Colonic mucosa (tissue), 4 donors: ENCODE measurements around the gene CMPK1. TPM values are rescaled to one million over a fixed set of nuclear protein-coding genes. Genes with fewer than 3 reads are reported as not detected.
"Not testable (repeated sequence)": the region's sequence is repeated elsewhere in the genome, so short reads cannot be mapped to it uniquely, and the experiment has no call there.

Experiments
- DNase-seq: peaks from one replicate; pipeline ENCODE4 v3.0.0-alpha.2; 2020
- H3K27ac ChIP-seq: fragments of 200-600 bp; one replicate; pipeline ENCODE4 v1.8.0; 2021
- H3K27me3 ChIP-seq: fragments of 200-600 bp; one replicate; pipeline ENCODE4 v1.8.0; 2021
- H3K36me3 ChIP-seq: fragments of 200-600 bp; one replicate; pipeline ENCODE4 v1.8.0; 2021
- H3K4me1 ChIP-seq: fragments of 200-600 bp; one replicate; pipeline ENCODE4 v1.8.0; 2021; ENCODE audit warnings: mild to moderate bottlenecking
- H3K4me3 ChIP-seq: fragments of 200-600 bp; one replicate; pipeline ENCODE4 v1.8.0; 2021
- H3K9ac ChIP-seq, 2 donors: one replicate each; pipeline ENCODE4 v1.7.0; 2013; ENCODE audit warnings: control low read depth in 2 of 2, low read depth in 2 of 2, low read length in 2 of 2
- H3K9me3 ChIP-seq: fragments of 200-600 bp; one replicate; pipeline ENCODE4 v1.8.0; 2021
- CTCF ChIP-seq: fragments of 200-600 bp; IDR thresholded peaks from one replicate; pipeline ENCODE4 v1.8.0; 2022; ENCODE audit warnings: antibody characterized with exemption, mild to moderate bottlenecking
- intact Hi-C: fragments of 100-400 bp; cut with DNase I; formaldehyde crosslinking; loops from one replicate; pipeline ENCODE4 v1.14.1; 2022
- total RNA-seq, 2 donors: library from RNA; stranded (reverse); fragmentation: NEBNext Ultra II Directional in 1 of 2; extraction: Animal tissue kit (Norgen Biotek cat#: 25700) in 1 of 2; gene quantifications; one replicate each; pipeline ENCODE4 v1.2.1, GENCODE V29; 2021
- donor health status: healthy.
- donor health status: DM: no; HTN: no; CAD: no.
- donor health status: DM: no; HTN: no; CAD: no.

CMPK1 gene
- total RNA-seq, 2 donors from 2014 or later: 172 to 254 TPM

GRCh38 chr1:47309427-47309826 lies 24.2 kb upstream of the CMPK1 start:
- Histone ChIP-seq H3K4me1 (no peaks in the 10 kb centered on the region), H3K27ac (no peak overlapping the region), H3K9ac (no peak overlapping the region), H3K4me3 (no peak overlapping the region), H3K27me3 (no peaks in the 10 kb centered on the region), H3K9me3 (no peaks in the 10 kb centered on the region), H3K36me3 (no peaks in the 10 kb centered on the region)
- intact Hi-C loops: no loop called here
- no peak for TF ChIP-seq CTCF
- no peak for DNase-seq

- peak; percentile 99 for DNase-seq
- peak within 1 kb of the TSS; percentile 70 for H3K4me3 ChIP-seq
- no peaks in the 10 kb centered on the region for H3K36me3 ChIP-seq
- H3K9me3 ChIP-seq: no peaks in the 10 kb centered on the region
- intact Hi-C loops: no loop called here
- peak within 1 kb of the TSS; percentile 57 to 67 for H3K9ac ChIP-seq
- TF ChIP-seq CTCF: no peak
- peak within 1 kb of the TSS; percentile 80 for H3K27ac ChIP-seq
- H3K4me1 ChIP-seq: no peaks in the 10 kb centered on the region
- no peaks in the 10 kb centered on the region for H3K27me3 ChIP-seq
Observed at GRCh38 chr1:47313915-47314664, 19.5 kb upstream of the CMPK1 start, which contains the start of gene STIL. Gene STIL, minus strand, starts transcription at chr1:47314147. Its CDS starts 3,828 bp downstream, at chr1:47310319.

GRCh38 chr1:47317841-47318240 lies 15.7 kb upstream of the CMPK1 start:
- DNase-seq: no peak
- Histone ChIP-seq H3K27ac (no peak overlapping the region), H3K4me1 (no peaks in the 10 kb centered on the region), H3K9ac (no peak overlapping the region), H3K9me3 (no peaks in the 10 kb centered on the region), H3K36me3 (no peaks in the 10 kb centered on the region), H3K4me3 (no peak overlapping the region), H3K27me3 (no peaks in the 10 kb centered on the region)
- intact Hi-C loops: no loop called here
- no peak for TF ChIP-seq CTCF

GRCh38 chr1:47319968-47320367 lies 13.6 kb upstream of the CMPK1 start:
- DNase-seq: not testable (repeated sequence)

GRCh38 chr1:47323599-47324031 lies 10.0 kb upstream of the CMPK1 start:
- peak overlapping the region in 1 of 2 donors; percentile 4 for H3K9ac ChIP-seq
- intact Hi-C loops: no loop called here
- peak overlapping the region; percentile 70 for H3K27ac ChIP-seq
- H3K4me3 ChIP-seq: no peak overlapping the region
- no peaks in the 10 kb centered on the region for H3K9me3 ChIP-seq
- peak; percentile 59 for DNase-seq
- H3K4me1 ChIP-seq: no peaks in the 10 kb centered on the region
- TF ChIP-seq CTCF: no peak
- H3K27me3 ChIP-seq: no peaks in the 10 kb centered on the region
- H3K36me3 ChIP-seq: no peaks in the 10 kb centered on the region

More at GRCh38 chr1:47319968-47320367, 13.6 kb upstream of the CMPK1 start:
- H3K4me1 ChIP-seq, H3K9ac ChIP-seq, H3K4me3 ChIP-seq, H3K9me3 ChIP-seq, H3K27me3 ChIP-seq, H3K27ac ChIP-seq, intact Hi-C loops, H3K36me3 ChIP-seq: not testable (repeated sequence)

- Histone ChIP-seq H3K27ac (peak overlapping the region; percentile 70), H3K9ac (peak overlapping the region in 1 of 2 donors; percentile 55), H3K27me3 (no peaks in the 10 kb centered on the region), H3K4me3 (no peak overlapping the region), H3K4me1 (no peaks in the 10 kb centered on the region), H3K9me3 (no peaks in the 10 kb centered on the region), H3K36me3 (no peaks in the 10 kb centered on the region)
- no peak for DNase-seq
- intact Hi-C loops: no loop called here
- TF ChIP-seq CTCF: no peak
Observed at GRCh38 chr1:47324682-47325081, 8.9 kb upstream of the CMPK1 start.
